EH (cell line): ENCODE results near the gene FIBCD1.

Experiments used
- DNase-seq: peaks from one replicate; pipeline ENCODE4 v3.0.0-alpha.2; 2015; ENCODE audit warnings: low read depth

Gene FIBCD1

GRCh38 chr9:130858739-130859705 is 80.0 kb downstream of the FIBCD1 start:
- DNase-seq, result no peak

GRCh38 chr9:130857864-130858738 is 80.9 kb downstream of the FIBCD1 start:
- DNase-seq, result peak; percentile 92

GRCh38 chr9:130856474-130856873 is 82.6 kb downstream of the FIBCD1 start:
- DNase-seq, result no peak

- no peak for DNase-seq
Observed at GRCh38 chr9:130854835-130855234, 84.2 kb downstream of the FIBCD1 start.

GRCh38 chr9:130854092-130854491 is 85.0 kb downstream of the FIBCD1 start:
- DNase-seq, result peak; percentile 79

GRCh38 chr9:130852801-130853200 is 86.2 kb downstream of the FIBCD1 start:
- DNase-seq, result no peak
